Esophagus muscularis mucosa (tissue), 4 donors: ENCODE measurements around the gene XYLB. TPM values are rescaled to one million over a fixed set of nuclear protein-coding genes. Genes with fewer than 3 reads are reported as not detected.

ENCODE experiments used
- DNase-seq: peaks from one replicate; pipeline ENCODE4 v3.0.0-alpha.2; 2017; ENCODE audit errors: extremely low spot score
- H3K27ac ChIP-seq, 4 donors: fragments of 200-600 bp; sonication (generic); replicated peaks in 1 of 4; 1 replicate in 3 of 4; 2 replicates in 1 of 4; pipeline ENCODE4 v1.5.1; 2016 to 2019; ENCODE audit warnings: mild to moderate bottlenecking in 1 of 4
- H3K27me3 ChIP-seq, 4 donors: fragments of 200-600 bp; sonication (generic); one replicate each; pipeline versions ENCODE4 v1.5.1 to v1.6.0; 2016 to 2019
- H3K36me3 ChIP-seq, 4 donors: fragments of 200-600 bp; sonication (generic); one replicate each; pipeline ENCODE4 v1.5.1; 2016 to 2019
- H3K4me1 ChIP-seq, 4 donors: fragments of 200-600 bp; sonication (generic); one replicate each; pipeline ENCODE4 v1.5.1; 2016 to 2019
- H3K4me3 ChIP-seq, 4 donors: fragments of 200-600 bp; sonication (generic); 1 replicate in 2 of 4; 2 replicates in 2 of 4; pipeline ENCODE4 v1.5.1; 2016 to 2019; ENCODE audit warnings: mild to moderate bottlenecking in 4 of 4, moderate library complexity in 1 of 4
- H3K9me3 ChIP-seq, 4 donors: fragments of 200-600 bp; sonication (generic); 1 replicate in 3 of 4; 2 replicates in 1 of 4; pipeline ENCODE4 v1.5.1; 2016 to 2019
- EP300 ChIP-seq: sonication (generic); formaldehyde crosslinking; IDR thresholded peaks from one replicate; pipeline ENCODE4 v1.6.1; 2017; ENCODE audit warnings: antibody characterized with exemption
- POLR2A ChIP-seq: fragments of 450-650 bp; IDR thresholded peaks from one replicate; pipeline ENCODE4 v1.6.1; 2017; ENCODE audit warnings: antibody characterized with exemption, moderate library complexity, mild to moderate bottlenecking, low read depth
- POLR2AphosphoS5 ChIP-seq, 2 donors: sonication (generic); formaldehyde crosslinking; IDR thresholded peaks; one replicate each; pipeline ENCODE4 v1.6.1; 2017; ENCODE audit warnings: antibody characterized with exemption in 2 of 2
- WGBS: methylation state at CpG from one replicate; pipeline ENCODE4 v1.1.5; 2018; 5-methylcytosine and 5-hydroxymethylcytosine counted together
- intact Hi-C: fragments of 100-400 bp; cut with DNase I; formaldehyde crosslinking; loops from one replicate; pipeline ENCODE4 v1.15.1; 2023
- total RNA-seq, 4 donors: library from RNA; depleted of rRNA; stranded (reverse); fragments of >200 nt; gene quantifications; one replicate each; pipeline versions ENCODE4 v1.1.0 to v1.2.1, GENCODE V29; 2016
- TF ChIP-seq, protein P1 (sequence below), 3 experiments: fragments of 200-600 bp in 2 of 3; fragments of 450-650 bp in 1 of 3; sonication (generic) in 2 of 3; IDR thresholded peaks; one replicate each; pipeline ENCODE4 v1.5.1; 2017 to 2019; ENCODE audit warnings: antibody characterized with exemption in 3 of 3, mild to moderate bottlenecking in 2 of 3, moderate library complexity in 1 of 3

XYLB gene
- total RNA-seq, 4 donors from 2014 or later: 0.65 to 2.5 (median 1.2) TPM

DNA sequence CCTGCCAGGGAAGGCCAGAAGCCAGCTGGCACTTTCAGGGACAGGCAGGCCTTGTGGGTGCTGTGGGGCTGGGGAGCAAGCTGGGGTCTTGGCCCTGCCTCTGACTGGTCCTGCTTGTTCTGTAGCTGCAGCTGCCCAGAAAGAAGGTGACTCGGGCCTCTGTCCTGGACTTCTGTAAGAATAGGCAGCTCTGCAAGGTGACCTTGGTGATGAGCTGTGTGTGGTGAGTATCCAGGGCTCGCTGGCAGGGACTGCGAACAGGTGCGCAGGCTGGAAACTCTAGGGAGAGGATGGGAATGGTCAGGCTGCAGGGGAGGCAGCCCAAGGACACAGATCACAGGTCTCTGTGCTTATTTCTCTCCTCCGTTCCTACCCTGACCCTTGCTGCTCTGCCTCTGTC lies 33.3 kb upstream of the XYLB start:
- Histone ChIP-seq H3K27ac (no peak overlapping the region), H3K36me3 (no peaks in the 10 kb centered on the region), H3K9me3 (no peaks in the 10 kb centered on the region), H3K27me3 (no peaks in the 10 kb centered on the region), H3K4me3 (no peak overlapping the region), H3K4me1 (no peaks in the 10 kb centered on the region)
- DNase-seq: peak; percentile 77
- 88% methylated on average over 5 of the region's 5 CpGs for WGBS
- TF ChIP-seq POLR2AphosphoS5 (IDR thresholded peaks at IDR 0.05): no peak
- TF ChIP-seq, protein P1, sequence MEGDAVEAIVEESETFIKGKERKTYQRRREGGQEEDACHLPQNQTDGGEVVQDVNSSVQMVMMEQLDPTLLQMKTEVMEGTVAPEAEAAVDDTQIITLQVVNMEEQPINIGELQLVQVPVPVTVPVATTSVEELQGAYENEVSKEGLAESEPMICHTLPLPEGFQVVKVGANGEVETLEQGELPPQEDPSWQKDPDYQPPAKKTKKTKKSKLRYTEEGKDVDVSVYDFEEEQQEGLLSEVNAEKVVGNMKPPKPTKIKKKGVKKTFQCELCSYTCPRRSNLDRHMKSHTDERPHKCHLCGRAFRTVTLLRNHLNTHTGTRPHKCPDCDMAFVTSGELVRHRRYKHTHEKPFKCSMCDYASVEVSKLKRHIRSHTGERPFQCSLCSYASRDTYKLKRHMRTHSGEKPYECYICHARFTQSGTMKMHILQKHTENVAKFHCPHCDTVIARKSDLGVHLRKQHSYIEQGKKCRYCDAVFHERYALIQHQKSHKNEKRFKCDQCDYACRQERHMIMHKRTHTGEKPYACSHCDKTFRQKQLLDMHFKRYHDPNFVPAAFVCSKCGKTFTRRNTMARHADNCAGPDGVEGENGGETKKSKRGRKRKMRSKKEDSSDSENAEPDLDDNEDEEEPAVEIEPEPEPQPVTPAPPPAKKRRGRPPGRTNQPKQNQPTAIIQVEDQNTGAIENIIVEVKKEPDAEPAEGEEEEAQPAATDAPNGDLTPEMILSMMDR (IDR thresholded peaks at IDR 0.05): no peak
- no peak for TF ChIP-seq POLR2A
- no peak for TF ChIP-seq EP300
- intact Hi-C loops: no loop called here

DNA sequence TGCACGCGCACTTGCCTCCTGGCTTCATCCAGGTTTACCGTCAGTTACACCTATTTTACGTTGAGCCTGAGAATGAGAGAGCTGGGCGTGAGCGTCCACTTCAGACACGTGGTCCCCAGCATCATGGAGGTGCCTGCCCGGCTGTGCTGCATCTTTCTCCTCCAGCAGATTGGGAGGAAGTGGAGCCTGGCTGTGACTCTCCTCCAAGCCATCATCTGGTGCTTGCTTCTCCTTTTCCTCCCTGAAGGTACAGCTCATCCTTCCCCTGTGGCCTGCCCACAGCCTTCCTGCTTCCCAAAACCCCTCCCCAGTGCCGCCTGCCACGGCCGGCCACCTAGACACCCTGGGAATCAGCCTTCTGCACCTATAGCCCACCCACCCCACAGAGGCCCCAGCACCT lies 32.9 kb upstream of the XYLB start:
- 81% methylated on average over 11 of the region's 11 CpGs for WGBS
- no peak overlapping the region for H3K27ac ChIP-seq
- H3K27me3 ChIP-seq: no peaks in the 10 kb centered on the region
- intact Hi-C loops: no loop called here
- DNase-seq: no peak
- no peak for TF ChIP-seq POLR2A
- TF ChIP-seq EP300: no peak
- TF ChIP-seq, protein P1 (IDR thresholded peaks at IDR 0.05): no peak
- no peak for TF ChIP-seq POLR2AphosphoS5 (IDR thresholded peaks at IDR 0.05)
- H3K4me1 ChIP-seq: no peaks in the 10 kb centered on the region
- no peaks in the 10 kb centered on the region for H3K9me3 ChIP-seq
- H3K4me3 ChIP-seq: no peak overlapping the region
- no peaks in the 10 kb centered on the region for H3K36me3 ChIP-seq

DNA sequence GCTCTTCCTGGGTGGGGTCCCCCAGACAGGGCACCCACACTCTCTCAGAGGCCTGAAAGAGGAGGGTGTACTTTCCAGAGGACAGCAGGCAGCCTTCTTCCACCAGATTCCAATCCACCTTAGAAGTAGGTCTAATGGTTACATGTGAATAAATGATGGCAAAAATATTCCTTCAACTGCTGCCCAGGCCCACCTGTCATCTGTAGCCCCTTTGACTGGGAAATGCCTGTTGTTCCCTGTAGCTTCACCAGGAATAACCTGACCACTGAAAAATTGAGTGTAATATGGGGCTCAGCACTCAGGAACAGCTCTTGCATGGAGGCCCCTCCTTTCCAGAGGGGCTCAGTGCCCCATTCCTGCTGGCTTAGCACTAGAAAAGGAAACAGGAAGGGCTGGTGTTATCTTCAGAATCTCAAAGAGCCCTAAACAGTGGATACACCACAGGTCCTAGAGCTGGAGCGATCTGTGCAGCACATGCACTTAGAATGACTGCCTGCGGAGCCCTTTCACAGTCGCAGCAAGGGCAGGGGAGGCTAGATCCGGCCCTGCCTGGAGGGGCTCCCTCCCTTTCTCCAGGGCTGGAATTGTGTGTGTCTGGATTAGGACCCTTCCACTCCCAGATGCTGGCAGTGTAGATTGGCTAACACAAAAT lies 32.3 kb upstream of the XYLB start:
- Histone ChIP-seq H3K27me3 (no peaks in the 10 kb centered on the region), H3K4me1 (no peaks in the 10 kb centered on the region), H3K27ac (no peak overlapping the region), H3K9me3 (no peaks in the 10 kb centered on the region), H3K36me3 (no peaks in the 10 kb centered on the region), H3K4me3 (no peak overlapping the region)
- no CpG with 5 or more reads among the region's 4 CpGs for WGBS
- TF ChIP-seq POLR2A (no peak), POLR2AphosphoS5 (IDR thresholded peaks at IDR 0.05) (no peak), EP300 (no peak)
- TF ChIP-seq, protein P1 (IDR thresholded peaks at IDR 0.05): no peak
- DNase-seq: peak; percentile 84
- intact Hi-C loops: no loop called here

DNA sequence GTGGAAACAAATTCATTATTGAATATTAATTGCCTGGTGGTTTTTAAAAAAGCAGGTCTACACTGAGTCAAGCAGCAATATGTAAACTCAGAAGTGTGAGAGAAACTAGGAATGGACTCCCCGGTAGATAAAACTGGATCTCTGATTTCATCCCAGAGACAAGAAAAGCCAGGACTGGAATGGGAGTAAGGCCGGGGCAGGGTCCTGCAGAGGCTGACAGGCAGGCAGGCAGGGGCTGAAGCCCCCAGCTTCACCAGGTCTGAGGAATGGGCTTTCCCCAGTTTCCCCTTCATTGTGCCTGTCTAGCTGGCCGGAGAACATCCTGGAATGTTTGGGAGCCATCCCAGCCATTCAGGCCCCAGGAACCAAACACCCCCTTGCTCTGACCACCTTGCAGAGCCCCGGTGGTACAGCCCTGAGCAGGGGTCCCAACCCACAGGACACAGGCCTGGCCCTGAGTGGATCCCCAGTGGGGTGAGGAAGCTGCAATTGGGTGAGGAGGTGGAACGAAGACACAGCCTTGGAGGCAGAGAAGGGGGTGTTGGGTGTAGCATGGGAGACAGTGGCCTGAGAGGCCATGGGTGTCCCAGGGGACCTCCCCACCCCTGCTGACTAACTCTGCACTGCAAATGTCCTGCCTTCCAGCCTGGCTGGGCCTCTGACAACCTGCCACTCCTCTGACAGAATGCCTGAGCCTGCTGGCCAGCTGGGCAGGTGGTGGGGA lies 31.7 kb upstream of the XYLB start:
- 59% methylated on average over 2 of the region's 5 CpGs for WGBS
- TF ChIP-seq, protein P1 (IDR thresholded peaks at IDR 0.05): no peak
- TF ChIP-seq EP300: no peak
- TF ChIP-seq POLR2AphosphoS5 (IDR thresholded peaks at IDR 0.05): no peak
- TF ChIP-seq POLR2A: no peak
- intact Hi-C loops: no loop called here

More for the DNA sequence above, 31.7 kb upstream of the XYLB start:
- DNase-seq: peak; percentile 80
- Histone ChIP-seq H3K4me3 (no peak overlapping the region), H3K36me3 (no peaks in the 10 kb centered on the region), H3K9me3 (no peaks in the 10 kb centered on the region), H3K27me3 (no peaks in the 10 kb centered on the region), H3K27ac (no peak overlapping the region), H3K4me1 (no peaks in the 10 kb centered on the region)
